OCI-LY1 (cell line): ENCODE results near the gene FUT8.

Experiments used
- H2AFZ ChIP-seq: fragments of 200-600 bp; sonication (generic), shearing (Covaris generic); 2 replicates; pipeline ENCODE4 v1.6.0; 2014; ENCODE audit warnings: antibody characterized with exemption, mild to moderate bottlenecking, low read length
- H3F3A ChIP-seq: fragments of 200-600 bp; sonication (generic), shearing (Covaris generic); 2 replicates; pipeline ENCODE4 v1.6.0; 2014; ENCODE audit warnings: mild to moderate bottlenecking, antibody characterized with exemption, low read length, moderate library complexity; ENCODE audit not compliant: insufficient read depth
- H3K27ac ChIP-seq: fragments of 200-600 bp; sonication (generic); 2 replicates; pipeline ENCODE4 v1.5.1; 2014; ENCODE audit warnings: low read length, mixed run types, mild to moderate bottlenecking, low read depth; ENCODE audit not compliant: poor library complexity, severe bottlenecking
- H3K27me3 ChIP-seq: fragments of 200-600 bp; sonication (generic); 2 replicates; pipeline ENCODE4 v1.6.0; 2014; ENCODE audit warnings: antibody characterized with exemption, mild to moderate bottlenecking, low read length, moderate library complexity; ENCODE audit not compliant: insufficient read depth
- H3K36me3 ChIP-seq: fragments of 200-600 bp; sonication (generic); 2 replicates; pipeline ENCODE4 v1.6.1; 2014; ENCODE audit warnings: mild to moderate bottlenecking, antibody characterized with exemption, low read length, moderate library complexity, mixed read lengths; ENCODE audit not compliant: insufficient read depth
- H3K4me1 ChIP-seq: fragments of 200-600 bp; sonication (generic); 2 replicates; pipeline ENCODE4 v1.5.1; 2014; ENCODE audit warnings: mild to moderate bottlenecking, low read length, moderate library complexity; ENCODE audit not compliant: insufficient read depth, severe bottlenecking
- H3K4me2 ChIP-seq: fragments of 200-600 bp; sonication (generic), shearing (Covaris generic); 2 replicates; pipeline ENCODE4 v1.6.1; 2014; ENCODE audit warnings: low read length
- H3K4me3 ChIP-seq: fragments of 200-600 bp; sonication (generic); 2 replicates; pipeline ENCODE4 v1.5.1; 2014; ENCODE audit warnings: low read length, low read depth, mild to moderate bottlenecking, mixed read lengths; ENCODE audit not compliant: poor library complexity, severe bottlenecking
- H3K79me2 ChIP-seq: fragments of 200-600 bp; shearing (Covaris generic); 2 replicates; pipeline ENCODE4 v1.6.1; 2016; ENCODE audit warnings: mixed run types, low read length, mixed read lengths; ENCODE audit not compliant: insufficient read depth
- H3K9ac ChIP-seq: fragments of 200-600 bp; sonication (generic), shearing (Covaris generic); 2 replicates; pipeline ENCODE4 v1.6.1; 2014; ENCODE audit warnings: mild to moderate bottlenecking, low read length, mixed read lengths
- H3K9me2 ChIP-seq: fragments of 200-600 bp; sonication (generic), shearing (Covaris generic); 2 replicates; pipeline ENCODE4 v1.6.1; 2014; ENCODE audit warnings: low read depth, mild to moderate bottlenecking, low read length, mixed read lengths
- H3K9me3 ChIP-seq: fragments of 200-600 bp; shearing (Covaris generic); 2 replicates; pipeline ENCODE4 v1.6.1; 2014; ENCODE audit warnings: low read length, mixed read lengths
- H4K20me1 ChIP-seq: fragments of 200-600 bp; sonication (generic), shearing (Covaris generic); 2 replicates; pipeline ENCODE4 v1.6.0; 2016; ENCODE audit warnings: mild to moderate bottlenecking, low read length; ENCODE audit not compliant: insufficient read depth
- EZH2 ChIP-seq: fragments of 200-600 bp; sonication (generic), shearing (Covaris generic); IDR thresholded peaks from 2 replicates; pipeline ENCODE4 v1.8.0; 2017; ENCODE audit warnings: borderline replicate concordance, mixed run types, mild to moderate bottlenecking, antibody characterized with exemption, low read length, moderate library complexity, mixed read lengths
- TF ChIP-seq, protein P1 (sequence below): fragments of 200-600 bp; sonication (generic), shearing (Covaris generic); IDR thresholded peaks from 2 replicates; pipeline ENCODE4 v1.5.1; 2017; ENCODE audit warnings: mild to moderate bottlenecking, antibody characterized with exemption, low read length, moderate library complexity, mixed read lengths

Gene FUT8

DNA sequence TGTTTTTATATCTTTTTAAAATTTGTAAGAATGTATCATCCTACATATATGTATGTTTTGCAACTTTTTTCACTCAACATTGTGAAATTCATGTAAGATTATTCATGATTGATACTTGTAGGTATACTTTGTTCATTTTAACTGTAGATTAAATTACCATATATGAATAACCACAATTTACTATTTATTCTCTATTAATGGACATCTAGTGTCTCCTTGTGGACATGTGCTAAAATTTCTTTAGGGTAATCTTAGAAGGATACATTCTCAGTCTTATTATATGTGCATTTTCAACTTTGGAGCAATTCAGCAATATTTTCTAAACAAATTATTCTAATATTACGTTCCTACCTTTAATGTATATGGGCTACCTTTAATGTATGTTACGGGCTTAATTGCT, 192.4 kb downstream of the FUT8 start:
- Histone ChIP-seq H3K27me3 (no peaks in the 10 kb centered on the region), H3K79me2 (peaks cover 30% of the 10 kb centered on the region), H3K4me1 (peaks cover 4% of the 10 kb centered on the region), H3F3A (no peaks in the 10 kb centered on the region), H3K9me3 (no peaks in the 10 kb centered on the region), H3K9ac (no peak overlapping the region), H2AFZ (no peak overlapping the region), H3K36me3 (0 out of 2 replicates have a peak, but pooled peaks cover 5% of the 10 kb centered on the region), H3K4me2 (no peak overlapping the region), H3K27ac (no peak overlapping the region), H3K4me3 (no peak overlapping the region), H4K20me1 (no peaks in the 10 kb centered on the region; the same call in 1 of the 2 replicates), H3K9me2 (no peaks in the 10 kb centered on the region)
- TF ChIP-seq EZH2: no peak
- TF ChIP-seq, protein P1, sequence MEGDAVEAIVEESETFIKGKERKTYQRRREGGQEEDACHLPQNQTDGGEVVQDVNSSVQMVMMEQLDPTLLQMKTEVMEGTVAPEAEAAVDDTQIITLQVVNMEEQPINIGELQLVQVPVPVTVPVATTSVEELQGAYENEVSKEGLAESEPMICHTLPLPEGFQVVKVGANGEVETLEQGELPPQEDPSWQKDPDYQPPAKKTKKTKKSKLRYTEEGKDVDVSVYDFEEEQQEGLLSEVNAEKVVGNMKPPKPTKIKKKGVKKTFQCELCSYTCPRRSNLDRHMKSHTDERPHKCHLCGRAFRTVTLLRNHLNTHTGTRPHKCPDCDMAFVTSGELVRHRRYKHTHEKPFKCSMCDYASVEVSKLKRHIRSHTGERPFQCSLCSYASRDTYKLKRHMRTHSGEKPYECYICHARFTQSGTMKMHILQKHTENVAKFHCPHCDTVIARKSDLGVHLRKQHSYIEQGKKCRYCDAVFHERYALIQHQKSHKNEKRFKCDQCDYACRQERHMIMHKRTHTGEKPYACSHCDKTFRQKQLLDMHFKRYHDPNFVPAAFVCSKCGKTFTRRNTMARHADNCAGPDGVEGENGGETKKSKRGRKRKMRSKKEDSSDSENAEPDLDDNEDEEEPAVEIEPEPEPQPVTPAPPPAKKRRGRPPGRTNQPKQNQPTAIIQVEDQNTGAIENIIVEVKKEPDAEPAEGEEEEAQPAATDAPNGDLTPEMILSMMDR: peak; percentile 14; the same call in 1 of the 2 replicates

DNA sequence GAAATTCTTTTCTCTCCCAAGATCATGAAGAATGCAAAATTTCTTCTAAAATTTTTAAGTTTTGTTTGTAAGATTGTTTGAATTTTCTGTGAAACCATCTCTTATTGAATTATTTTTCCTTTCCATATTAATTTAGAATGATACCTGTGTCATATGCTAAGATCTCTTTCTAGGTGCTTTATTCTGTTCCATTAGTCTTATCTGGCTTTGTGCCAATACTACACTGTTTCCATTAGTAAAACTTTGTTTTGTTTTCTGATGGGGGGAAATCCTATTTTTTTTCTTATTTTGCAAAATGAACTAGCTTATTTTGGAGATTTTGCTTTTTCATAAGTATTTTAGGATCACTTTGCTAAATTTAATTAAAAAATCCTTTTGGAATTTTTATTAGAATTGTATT, 193.9 kb downstream of the FUT8 start:
- Histone ChIP-seq H4K20me1 (no peaks in the 10 kb centered on the region; the same call in 1 of the 2 replicates), H3K9ac (no peak overlapping the region), H3F3A (no peaks in the 10 kb centered on the region), H3K4me2 (no peak overlapping the region), H3K27me3 (no peaks in the 10 kb centered on the region), H3K27ac (no peak overlapping the region), H3K9me3 (no peaks in the 10 kb centered on the region), H3K79me2 (peaks cover 29% of the 10 kb centered on the region), H3K4me1 (peaks cover 4% of the 10 kb centered on the region), H3K36me3 (0 out of 2 replicates have a peak, but pooled peaks cover 5% of the 10 kb centered on the region), H3K4me3 (no peak overlapping the region), H3K9me2 (no peaks in the 10 kb centered on the region), H2AFZ (no peak overlapping the region)
- TF ChIP-seq EZH2: no peak
- TF ChIP-seq, protein P1: no peak

DNA sequence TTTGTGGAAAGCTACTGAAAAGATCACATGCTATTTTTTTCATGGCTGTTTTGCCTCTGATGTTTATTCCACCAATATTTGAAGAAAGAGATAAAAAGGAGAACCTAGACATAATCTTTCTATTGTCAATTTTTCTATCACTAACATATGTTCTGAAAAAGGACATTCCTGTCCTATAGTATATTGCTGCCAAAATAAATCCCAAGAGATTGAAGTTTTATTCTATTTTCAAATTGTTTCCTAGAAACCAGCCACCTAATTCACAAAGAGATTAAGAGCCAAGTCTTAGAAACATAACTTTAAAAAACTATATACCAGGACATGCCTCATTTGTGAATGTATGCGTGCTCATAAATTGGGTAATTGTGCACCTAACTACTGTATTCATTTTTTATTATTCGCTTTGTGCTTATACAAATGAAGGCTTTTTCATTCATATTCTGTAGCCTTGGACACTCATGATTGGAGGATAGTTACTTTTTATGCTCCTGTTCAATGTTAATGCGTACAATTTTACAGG, 200.7 kb downstream of the FUT8 start:
- Histone ChIP-seq H3K9me3 (no peaks in the 10 kb centered on the region), H3K36me3 (peaks cover 11% of the 10 kb centered on the region), H3F3A (no peaks in the 10 kb centered on the region), H3K9ac (no peak overlapping the region), H3K27me3 (no peaks in the 10 kb centered on the region), H2AFZ (no peak overlapping the region), H3K4me3 (no peak overlapping the region), H3K4me2 (no peak overlapping the region), H3K27ac (no peak overlapping the region), H3K4me1 (no peaks in the 10 kb centered on the region), H3K9me2 (no peaks in the 10 kb centered on the region), H4K20me1 (no peaks in the 10 kb centered on the region), H3K79me2 (0 out of 2 replicates have a peak, but pooled peaks cover 2% of the 10 kb centered on the region)
- no peak for TF ChIP-seq EZH2
- TF ChIP-seq, protein P1: no peak
